B cell (primary cell): ENCODE data around the gene LKAAEAR1. TPM values are rescaled to one million over a fixed set of nuclear protein-coding genes. Genes with fewer than 3 reads are reported as not detected.

Experiments used
- ATAC-seq: fragments of 200-7000 bp; cut with Tn5 transposase; one replicate; pipeline ENCODE4 v1.10.0; 2021; ENCODE audit warnings: low read depth, mild to moderate bottlenecking, moderate number of reproducible peaks, moderate library complexity
- CTCF ChIA-PET: fragments of 350-600 bp; sonication (Branson Sonifier 250); formaldehyde crosslinking; loops from one replicate; lab custom pipeline; 2021; ENCODE audit warnings: antibody characterized with exemption, inconsistent platforms; lab: Charles Lee
- POLR2A ChIA-PET: fragments of 350-600 bp; sonication (Branson Sonifier 250); formaldehyde crosslinking; loops from one replicate; lab custom pipeline; 2021; ENCODE audit warnings: antibody characterized with exemption; lab: Charles Lee
- DNase-seq: peaks from one replicate; pipeline ENCODE4 v3.0.0; 2013
- H2AFZ ChIP-seq: 2 replicates; pipeline ENCODE4 v1.6.1; 2012; ENCODE audit warnings: mild to moderate bottlenecking, low read depth, low read length; ENCODE audit not compliant: insufficient read depth, poor library complexity, severe bottlenecking
- H3K27ac ChIP-seq, 2 donors: 1 replicate in 1 of 2; 2 replicates in 1 of 2; pipeline ENCODE4 v1.5.1; 2012 to 2013; ENCODE audit warnings: low read length in 2 of 2, mild to moderate bottlenecking in 2 of 2, moderate library complexity in 1 of 2
- H3K27me3 ChIP-seq, 4 experiments: fragments of 200-600 bp in 1 of 4; sonication (generic) in 1 of 4; replicated peaks in 1 of 4; 1 replicate in 2 of 4; 2 replicates in 2 of 4; pipeline versions ENCODE4 v1.6.1 to v1.7.0; 2013 to 2016; ENCODE audit warnings: low read length in 3 of 4, mild to moderate bottlenecking in 2 of 4, mixed read lengths in 1 of 4, moderate library complexity in 1 of 4; ENCODE audit not compliant: insufficient read depth in 4 of 4, control insufficient read depth in 3 of 4; ENCODE audit errors: control extremely low read depth in 1 of 4
- H3K36me3 ChIP-seq, 2 experiments: replicated peaks in 1 of 2; 1 replicate in 1 of 2; 2 replicates in 1 of 2; pipeline versions ENCODE4 v1.6.1 to v1.7.1; 2013; ENCODE audit warnings: low read length in 1 of 2; ENCODE audit not compliant: insufficient read depth in 2 of 2, control insufficient read depth in 1 of 2; ENCODE audit errors: control extremely low read depth in 1 of 2, extremely low read depth in 1 of 2
- H3K4me1 ChIP-seq, 2 donors: fragments of 200-600 bp in 1 of 2; sonication (generic) in 1 of 2; 1 replicate in 1 of 2; 2 replicates in 1 of 2; pipeline versions ENCODE4 v1.5.1 to v1.6.1; 2013 to 2017; ENCODE audit warnings: low read length in 2 of 2; ENCODE audit not compliant: control insufficient read depth in 2 of 2, insufficient read depth in 2 of 2
- H3K4me2 ChIP-seq: replicated peaks from 2 replicates; pipeline ENCODE3; 2012; ENCODE audit warnings: mild to moderate bottlenecking, low read depth, low read length; ENCODE audit not compliant: poor library complexity, severe bottlenecking
- H3K4me3 ChIP-seq, 5 experiments: fragments of 200-600 bp in 1 of 5; sonication (generic) in 1 of 5; 1 replicate in 3 of 5; 2 replicates in 2 of 5; pipeline versions ENCODE4 v1.5.1 to v1.7.0; 2011 to 2016; ENCODE audit warnings: low read length in 4 of 5, mild to moderate bottlenecking in 4 of 5, low read depth in 2 of 5, control low read depth in 1 of 5, moderate library complexity in 1 of 5; ENCODE audit not compliant: insufficient read depth in 1 of 5; ENCODE audit errors: control extremely low read depth in 1 of 5, extremely low read depth in 1 of 5
- H3K79me2 ChIP-seq: fragments of 200-600 bp; sonication (generic); one replicate; pipeline ENCODE4 v1.6.0; 2016; ENCODE audit warnings: low read length; ENCODE audit not compliant: control insufficient read depth, insufficient read depth
- H3K9ac ChIP-seq: fragments of 200-600 bp; sonication (generic); 2 replicates; pipeline ENCODE4 v1.6.1; 2017; ENCODE audit warnings: mild to moderate bottlenecking, low read length, moderate library complexity
- H3K9me3 ChIP-seq, 3 donors: one replicate each; pipeline versions ENCODE4 v1.6.1 to v1.7.1; 2013; ENCODE audit warnings: low read length in 2 of 3; ENCODE audit not compliant: control insufficient read depth in 2 of 3, insufficient read depth in 1 of 3; ENCODE audit errors: control extremely low read depth in 1 of 3
- H4K20me1 ChIP-seq: 2 replicates; pipeline ENCODE4 v1.6.0; 2012; ENCODE audit warnings: mild to moderate bottlenecking, low read length; ENCODE audit not compliant: insufficient read depth, control insufficient read depth, poor library complexity, severe bottlenecking
- H3K27ac Mint-ChIP-seq: one replicate; pipeline ENCODE4 v1.8.0; 2021; ENCODE audit warnings: mixed read lengths
- H3K27me3 Mint-ChIP-seq: one replicate; pipeline ENCODE4 v1.8.0; 2021; ENCODE audit warnings: mixed read lengths
- H3K4me1 Mint-ChIP-seq: one replicate; pipeline ENCODE4 v1.8.0; 2021; ENCODE audit warnings: mixed read lengths
- H3K4me3 Mint-ChIP-seq: one replicate; pipeline ENCODE4 v1.8.0; 2021; ENCODE audit warnings: mixed read lengths
- H3K9me3 Mint-ChIP-seq: one replicate; pipeline ENCODE4 v1.8.0; 2022; ENCODE audit warnings: mixed read lengths; ENCODE audit not compliant: insufficient read depth
- CTCF ChIP-seq: fragments of 200-600 bp; IDR thresholded peaks from one replicate; pipeline ENCODE4 v1.8.0; 2022; ENCODE audit warnings: antibody characterized with exemption, mild to moderate bottlenecking
- EZH2 ChIP-seq: IDR thresholded peaks from 2 replicates; pipeline ENCODE4 v1.6.1; 2012; ENCODE audit warnings: borderline replicate concordance, low read depth, mild to moderate bottlenecking, moderate library complexity, low read length; ENCODE audit not compliant: insufficient read depth, poor library complexity, severe bottlenecking
- WGBS: methylation state at CpG from one replicate; pipeline ENCODE4 v1.1.5; 2013; ENCODE audit warnings: missing lambda C conversion rate; ENCODE audit not compliant: insufficient coverage; 5-methylcytosine and 5-hydroxymethylcytosine counted together
- intact Hi-C: fragments of 100-400 bp; cut with micrococcal nuclease; formaldehyde crosslinking; loops from one replicate; pipeline ENCODE4 v1.10.0; 2022
- polyA plus RNA-seq: library from polyadenylated mRNA; depleted of rRNA; stranded (reverse); fragments of >200 nt; gene quantifications from 2 replicates; pipeline ENCODE4 v1.2.3, GENCODE V29; 2012
- total RNA-seq, 2 donors: library from RNA; stranded (reverse); fragments of 120-200 nt in 1 of 2; gene quantifications; 1 replicate in 1 of 2; 2 replicates in 1 of 2; pipeline versions ENCODE4 v1.2.3 to v1.2.4, GENCODE V29; 2013 to 2022

LKAAEAR1 gene
- total and polyA plus RNA-seq, 2 donors (not counting 1 experiment from before 2014, with no cell fraction given), result 1.9 TPM; not detected in 1

GRCh38 chr20:64078934-64079272 is 5.3 kb downstream of the LKAAEAR1 start:
- Mint-ChIP-seq H3K4me1 (peaks cover 57% of the 10 kb centered on the region), H3K9me3 (no peaks in the 10 kb centered on the region), H3K4me3 (peak overlapping the region; percentile 87), H3K27me3 (no peaks in the 10 kb centered on the region), H3K27ac (peak overlapping the region; percentile 92)
- Histone ChIP-seq H3K79me2 (peaks cover 20% of the 10 kb centered on the region), H3K4me1 (peaks cover 41 to 76% of the 10 kb centered on the region in 2 donors), H2AFZ (peak overlapping the region; percentile 41), H3K27ac (peak overlapping the region; percentile 77 to 83), H3K4me3 (peak overlapping the region; percentile 80 to 98 (median 96)), H3K9me3 (no peaks in the 10 kb centered on the region), H3K36me3 (peaks cover 0 to 25% of the 10 kb centered on the region in 2 experiments), H3K27me3 (no peaks in the 10 kb centered on the region), H3K9ac (peak overlapping the region; percentile 85), H4K20me1 (peaks cover 52% of the 10 kb centered on the region), H3K4me2 (peak overlapping the region; percentile 96)
- no peak for TF ChIP-seq CTCF
- no peak for TF ChIP-seq EZH2
- ATAC-seq (no peak), DNase-seq (no peak)
- CTCF ChIA-PET, result interaction anchor here (0.6 to 11.8 kb wide), 11 partner anchors 10 to 99 kb away, joined by 3 to 220 read pairs (median 4); partner anchors contain the start of genes NPBWR2 and SAMD10
- intact Hi-C loops, result loop anchor here (1.0 to 5.0 kb wide), 4 partner anchors 16 to 178 kb away; partner anchors contain the start of genes PCMTD2, TCEA2 and UCKL1
- 0% methylated on average over 1 of the region's 4 CpGs for WGBS
- POLR2A ChIA-PET, result interaction anchor here (0.6 to 5.5 kb wide), 10 partner anchors 10 to 332 kb away, joined by 3 to 55 read pairs (median 6); partner anchors contain the start of genes NPBWR2 and TCEA2
